Brain microvascular endothelial cell (primary cell): ENCODE measurements around the gene ITPKC.
"Not testable (repeated sequence)": the region's sequence is repeated elsewhere in the genome, so short reads cannot be mapped to it uniquely, and the experiment has no call there.

Experiments used
- DNase-seq: peaks from one replicate; pipeline ENCODE4 v3.0.0-alpha.2; 2020
- H3K27ac ChIP-seq: fragments of 250-450 bp; sonication (Bioruptor Pico); 2 replicates; pipeline ENCODE4 v1.5.1; 2020; ENCODE audit warnings: mild to moderate bottlenecking, moderate library complexity
- H3K27me3 ChIP-seq: fragments of 250-450 bp; sonication (Bioruptor Pico); replicated peaks from 2 replicates; pipeline ENCODE4 v1.5.1; 2020; ENCODE audit warnings: mild to moderate bottlenecking
- H3K36me3 ChIP-seq: fragments of 250-450 bp; sonication (Bioruptor Pico); replicated peaks from 2 replicates; pipeline ENCODE4 v1.5.1; 2020; ENCODE audit warnings: mild to moderate bottlenecking
- H3K4me3 ChIP-seq: 2 replicates; pipeline ENCODE4 v1.5.1; 2011; ENCODE audit warnings: low read depth, mild to moderate bottlenecking, control low read depth, low read length, moderate library complexity
- CTCF ChIP-seq: IDR thresholded peaks from 2 replicates; pipeline ENCODE4 v1.5.1; 2011; ENCODE audit warnings: low read depth, mild to moderate bottlenecking, moderate library complexity, low read length, control low read depth, inconsistent platforms; ENCODE audit errors: missing control alignments
- in situ Hi-C: cut with HindIII; loops from 2 replicates; pipeline ENCODE4 v1.10.0; 2017; ENCODE audit warnings: low sequenced_read_pairs, low pct_ligation_motif_present

Gene ITPKC

GRCh38 chr19:40726279-40726678 is 9.4 kb downstream of the ITPKC start:
- Histone ChIP-seq H3K4me3 (no peak overlapping the region), H3K27me3 (no peaks in the 10 kb centered on the region), H3K27ac (no peak overlapping the region), H3K36me3 (peaks cover 55% of the 10 kb centered on the region)
- in situ Hi-C loops: no loop called here
- no peak for DNase-seq
- no peak for TF ChIP-seq CTCF

DNA sequence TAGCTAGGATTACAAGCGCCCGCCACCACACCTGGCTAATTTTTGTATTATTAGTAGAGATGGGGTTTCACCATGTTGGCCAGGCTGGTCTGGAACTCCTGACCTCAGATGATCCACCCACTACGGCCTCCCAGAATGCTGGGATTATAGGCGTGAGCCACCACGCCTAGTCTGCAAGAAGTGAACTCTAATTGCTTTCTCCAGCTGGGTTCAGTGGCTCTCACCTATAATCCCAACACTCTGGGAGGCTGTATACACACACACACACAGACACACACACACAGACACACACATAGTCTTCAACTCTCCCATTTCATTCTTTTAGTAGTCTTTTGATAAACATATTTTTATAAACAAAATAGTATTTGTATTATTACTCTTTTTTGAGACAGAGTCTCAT is 13.2 kb downstream of the ITPKC start:
- peaks cover 64% of the 10 kb centered on the region for H3K36me3 ChIP-seq
- in situ Hi-C loops: not testable (repeated sequence)

DNA sequence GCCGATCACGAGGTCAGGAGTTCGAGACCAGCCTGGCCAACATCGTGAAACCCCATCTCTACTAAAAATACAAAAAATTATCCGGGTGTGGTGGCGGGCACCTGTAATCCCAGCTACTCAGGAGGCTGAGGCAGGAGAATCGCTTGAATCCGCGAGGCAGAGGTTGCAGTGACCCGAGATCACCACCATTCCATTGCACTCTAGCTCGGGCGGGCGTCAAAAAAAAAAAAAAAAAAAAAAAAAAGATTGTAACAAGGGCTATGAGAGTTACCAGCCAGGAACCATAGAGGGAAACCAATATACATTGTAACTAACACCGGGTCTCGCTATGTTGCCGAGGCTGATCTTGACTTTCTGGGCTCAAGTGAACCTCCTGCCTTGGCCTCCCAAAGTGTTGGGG is 15.4 kb downstream of the ITPKC start:
- H3K36me3 ChIP-seq: peaks cover 68% of the 10 kb centered on the region
- H3K4me3 ChIP-seq, H3K27ac ChIP-seq, in situ Hi-C loops, H3K27me3 ChIP-seq, DNase-seq: not testable (repeated sequence)

More for the DNA sequence above, 13.2 kb downstream of the ITPKC start:
- H3K27me3 ChIP-seq, DNase-seq, H3K4me3 ChIP-seq, H3K27ac ChIP-seq: not testable (repeated sequence)

- in situ Hi-C loops: no loop called here
- H3K27ac ChIP-seq: no peak overlapping the region
- H3K27me3 ChIP-seq: no peaks in the 10 kb centered on the region
- H3K4me3 ChIP-seq: no peak overlapping the region
- peaks cover 62% of the 10 kb centered on the region for H3K36me3 ChIP-seq
- no peak for DNase-seq
- no peak for TF ChIP-seq CTCF
These were observed 16.2 kb downstream of the ITPKC start for GRCh38 chr19:40733149-40733548.

- DNase-seq: no peak
- Histone ChIP-seq H3K4me3 (no peak overlapping the region), H3K27me3 (no peaks in the 10 kb centered on the region), H3K36me3 (peaks cover 55% of the 10 kb centered on the region), H3K27ac (no peak overlapping the region)
- TF ChIP-seq CTCF: no peak
- in situ Hi-C loops: no loop called here
These were observed 18.3 kb downstream of the ITPKC start for GRCh38 chr19:40735013-40735771.

- Histone ChIP-seq H3K36me3 (peaks cover 55% of the 10 kb centered on the region), H3K27me3 (no peaks in the 10 kb centered on the region), H3K4me3 (no peak overlapping the region), H3K27ac (no peak overlapping the region)
- TF ChIP-seq CTCF: no peak
- in situ Hi-C loops: no loop called here
- DNase-seq: no peak
These were observed 19.7 kb downstream of the ITPKC start for GRCh38 chr19:40736661-40737060.

DNA sequence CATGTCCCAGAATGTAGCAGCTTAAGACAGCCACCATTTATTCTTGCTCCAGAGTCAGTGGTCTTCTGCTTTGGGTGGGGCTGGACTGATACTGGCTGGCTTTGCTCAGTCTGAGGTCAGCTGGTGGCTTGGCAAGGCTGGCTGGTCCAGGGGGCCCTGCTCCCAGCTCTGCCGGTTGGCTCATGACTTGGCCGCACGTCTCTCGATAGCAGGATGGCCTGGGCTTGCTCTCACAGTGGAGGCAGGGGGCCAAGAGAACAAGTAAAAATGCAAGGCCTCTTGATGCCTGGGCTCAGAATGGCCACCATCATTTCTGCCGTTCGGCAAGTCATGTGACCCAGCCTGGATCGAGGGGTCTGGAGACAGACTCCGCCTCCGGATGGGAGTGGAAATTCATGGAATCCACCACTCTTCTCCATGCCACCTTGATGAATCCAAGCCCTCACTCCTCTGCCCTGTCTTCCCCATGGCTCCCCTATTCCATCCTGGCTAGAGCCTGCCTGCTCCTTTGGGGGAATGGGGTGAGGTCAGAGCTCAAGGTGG is 20.3 kb downstream of the ITPKC start:
- no peak for TF ChIP-seq CTCF
- DNase-seq: no peak
- Histone ChIP-seq H3K36me3 (peaks cover 55% of the 10 kb centered on the region), H3K27me3 (no peaks in the 10 kb centered on the region), H3K27ac (no peak overlapping the region), H3K4me3 (no peak overlapping the region)
- in situ Hi-C loops: no loop called here
